HTR-8/SVneo (cell line): Measurements from ENCODE around the gene FILIP1L.
A peak's percentile ranks its signal among the peaks of the same experiment; 100 is the strongest.
"Not testable (repeated sequence)": the region's sequence is repeated elsewhere in the genome, so short reads cannot be mapped to it uniquely, and the experiment has no call there.

ENCODE experiments used
- DNase-seq: peaks from one replicate; pipeline ENCODE4 v3.0.0; 2011; ENCODE audit warnings: low spot score, mixed read lengths; ENCODE audit not compliant: insufficient read length
- FAIRE-seq: peaks from 2 replicates; lab custom pipeline; 2011; peaks lifted over from hg19 to GRCh38; lab: Jason Lieb, UNC

The FILIP1L gene

GRCh38 chr3:100102757-100103156 is 11.5 kb downstream of the FILIP1L start:
- DNase-seq, result no peak
- FAIRE-seq, result no peak

GRCh38 chr3:100100425-100100824 is 13.9 kb downstream of the FILIP1L start:
- no peak for FAIRE-seq
- no peak for DNase-seq

GRCh38 chr3:100099621-100100020 is 14.7 kb downstream of the FILIP1L start:
- DNase-seq (no peak), FAIRE-seq (no peak)

GRCh38 chr3:100098784-100099070 is 15.6 kb downstream of the FILIP1L start:
- no peak for DNase-seq
- FAIRE-seq, result no peak

GRCh38 chr3:100097919-100098783 is 16.1 kb downstream of the FILIP1L start:
- no peak for FAIRE-seq
- DNase-seq, result no peak

GRCh38 chr3:100096866-100097265 is 17.4 kb downstream of the FILIP1L start:
- DNase-seq, result no peak
- FAIRE-seq, result no peak

- DNase-seq, result not testable (repeated sequence)
- FAIRE-seq, result peak; percentile 33
Measured at GRCh38 chr3:100096286-100096685, 18.0 kb downstream of the FILIP1L start.

- FAIRE-seq (no peak), DNase-seq (no peak)
Measured at GRCh38 chr3:100093831-100094230, 20.5 kb downstream of the FILIP1L start.

- DNase-seq, result no peak
- no peak for FAIRE-seq
Measured at GRCh38 chr3:100090669-100091005, 23.7 kb downstream of the FILIP1L start.

GRCh38 chr3:100089812-100090668 is 24.3 kb downstream of the FILIP1L start:
- peak; percentile 28 for DNase-seq
- peak; percentile 38 for FAIRE-seq

GRCh38 chr3:100088735-100089368 is 25.4 kb downstream of the FILIP1L start:
- no peak for FAIRE-seq
- no peak for DNase-seq

- no peak for DNase-seq
- FAIRE-seq, result no peak
Measured at GRCh38 chr3:100087198-100087597, 27.1 kb downstream of the FILIP1L start.

GRCh38 chr3:100086401-100086800 is 27.9 kb downstream of the FILIP1L start:
- DNase-seq (no peak), FAIRE-seq (no peak)

- no peak for FAIRE-seq
- no peak for DNase-seq
Measured at GRCh38 chr3:100084100-100084806, 30.0 kb downstream of the FILIP1L start.

- no peak for FAIRE-seq
- no peak for DNase-seq
Measured at GRCh38 chr3:100083209-100083608, 31.1 kb downstream of the FILIP1L start.

- DNase-seq (no peak), FAIRE-seq (no peak)
Measured at GRCh38 chr3:100082714-100083113, 31.6 kb downstream of the FILIP1L start.

GRCh38 chr3:100081986-100082692 is 32.2 kb downstream of the FILIP1L start:
- FAIRE-seq, result no peak

GRCh38 chr3:100081311-100081710 is 33.0 kb downstream of the FILIP1L start:
- DNase-seq (no peak), FAIRE-seq (no peak)

More at GRCh38 chr3:100081986-100082692, 32.2 kb downstream of the FILIP1L start:
- no peak for DNase-seq

GRCh38 chr3:100080573-100080972 is 33.7 kb downstream of the FILIP1L start:
- DNase-seq (no peak), FAIRE-seq (no peak)

GRCh38 chr3:100079328-100079727 is 35.0 kb downstream of the FILIP1L start:
- FAIRE-seq, result no peak

More at GRCh38 chr3:100079328-100079727, 35.0 kb downstream of the FILIP1L start:
- no peak for DNase-seq
